CD4-positive, alpha-beta T cell (primary cell): ENCODE data around the gene DLG1. TPM values are rescaled to one million over a fixed set of nuclear protein-coding genes. Genes with fewer than 3 reads are reported as not detected.

Source experiments
- ATAC-seq: fragments of 200-7000 bp; cut with Tn5 transposase; one replicate; pipeline ENCODE4 v1.10.0; 2022; ENCODE audit warnings: mild to moderate bottlenecking; ENCODE audit not compliant: poor library complexity
- CTCF ChIA-PET: fragments of 350-600 bp; sonication (Branson Sonifier 250); formaldehyde crosslinking; loops from one replicate; lab custom pipeline; 2021; ENCODE audit warnings: antibody characterized with exemption, inconsistent platforms; lab: Charles Lee
- POLR2A ChIA-PET: fragments of 350-600 bp; sonication (Branson Sonifier 250); formaldehyde crosslinking; loops from one replicate; lab custom pipeline; 2021; ENCODE audit warnings: antibody characterized with exemption, inconsistent platforms; lab: Charles Lee
- DNase-seq, 14 experiments: peaks; one replicate each; pipeline ENCODE4 v3.0.0-alpha.2; 2013 to 2020; ENCODE audit warnings: mixed read lengths in 2 of 14
- H3K27ac ChIP-seq, 2 donors: one replicate each; pipeline versions ENCODE4 v1.5.1 to v1.7.0; 2013; ENCODE audit warnings: low read length in 2 of 2, low read depth in 1 of 2, mild to moderate bottlenecking in 1 of 2
- H3K27me3 ChIP-seq, 2 experiments: 1 replicate in 1 of 2; 2 replicates in 1 of 2; pipeline versions ENCODE4 v1.6.1 to v1.7.0; 2013; ENCODE audit warnings: low read length in 2 of 2, control low read depth in 1 of 2, mild to moderate bottlenecking in 1 of 2, moderate library complexity in 1 of 2; ENCODE audit not compliant: insufficient read depth in 2 of 2, control insufficient read depth in 1 of 2
- H3K36me3 ChIP-seq: one replicate; pipeline ENCODE4 v1.6.1; 2013; ENCODE audit warnings: low read length, control low read depth; ENCODE audit not compliant: insufficient read depth
- H3K4me1 ChIP-seq: one replicate; pipeline ENCODE4 v1.6.1; 2013; ENCODE audit warnings: low read length, control low read depth; ENCODE audit not compliant: insufficient read depth
- H3K4me3 ChIP-seq: one replicate; pipeline ENCODE4 v1.5.1; 2013; ENCODE audit warnings: mild to moderate bottlenecking, low read length, moderate library complexity
- H3K9me3 ChIP-seq, 2 experiments: 1 replicate in 1 of 2; 2 replicates in 1 of 2; pipeline versions ENCODE4 v1.6.1 to v1.7.0; 2013; ENCODE audit warnings: low read length in 2 of 2, mild to moderate bottlenecking in 2 of 2, control low read depth in 1 of 2, moderate library complexity in 1 of 2; ENCODE audit not compliant: control insufficient read depth in 1 of 2, insufficient read depth in 1 of 2
- H3K27ac Mint-ChIP-seq: one replicate; pipeline ENCODE4 v1.8.0; 2020; ENCODE audit warnings: mixed read lengths
- H3K27me3 Mint-ChIP-seq: one replicate; pipeline ENCODE4 v1.8.0; 2021; ENCODE audit warnings: mixed read lengths
- H3K36me3 Mint-ChIP-seq: one replicate; pipeline ENCODE4 v1.8.0; 2021; ENCODE audit warnings: low read depth, mixed read lengths
- H3K4me1 Mint-ChIP-seq: one replicate; pipeline ENCODE4 v1.8.0; 2021; ENCODE audit warnings: low read depth, mixed read lengths
- H3K4me3 Mint-ChIP-seq: one replicate; pipeline ENCODE4 v1.8.0; 2020; ENCODE audit warnings: mild to moderate bottlenecking, mixed read lengths
- H3K9me3 Mint-ChIP-seq: one replicate; pipeline ENCODE4 v1.8.0; 2020; ENCODE audit warnings: mixed read lengths
- CTCF ChIP-seq: fragments of 200-600 bp; IDR thresholded peaks from one replicate; pipeline ENCODE4 v1.8.0; 2022; ENCODE audit warnings: antibody characterized with exemption, mild to moderate bottlenecking
- intact Hi-C, 2 experiments: fragments of 100-400 bp; cut with DNase I in 1 of 2; cut with micrococcal nuclease in 1 of 2; formaldehyde crosslinking; loops; one replicate each; pipeline versions ENCODE4 v1.15.1 to v1.9.0; 2023 to 2025; cut with DNase I, micrococcal nuclease
- total RNA-seq, 174 experiments: library from RNA in 2 of 174; stranded (reverse) in 2 of 174; gene quantifications; one replicate each; pipeline ENCODE4 v1.2.3 and lab custom pipeline; 2021 to 2026

DLG1 gene
- total RNA-seq, 2 experiments from 2014 or later = 86.8 to 91.8 TPM

GRCh38 chr3:197305854-197306253 lies 7.4 kb upstream of the DLG1 start:
- no peak overlapping the region for H3K4me3 Mint-ChIP-seq
- H3K27ac ChIP-seq = no peak overlapping the region
- peaks cover 0 to 4% of the 10 kb centered on the region in 2 experiments for H3K27me3 ChIP-seq
- H3K27me3 Mint-ChIP-seq = peaks cover 17% of the 10 kb centered on the region
- no peaks in the 10 kb centered on the region for H3K4me1 ChIP-seq
- CTCF ChIA-PET = interaction anchor here (1.0 to 1.3 kb wide), 2 partner anchors 38 to 50 kb away, joined by 3 to 5 read pairs; no protein-coding TSS in a partner anchor
- H3K4me3 ChIP-seq = no peak overlapping the region
- no peak for TF ChIP-seq CTCF
- no peaks in the 10 kb centered on the region for H3K9me3 ChIP-seq
- intact Hi-C loops = no loop called here
- no peaks in the 10 kb centered on the region for H3K36me3 Mint-ChIP-seq
- H3K9me3 Mint-ChIP-seq = no peaks in the 10 kb centered on the region
- no peaks in the 10 kb centered on the region for H3K36me3 ChIP-seq
- ATAC-seq = peak; percentile 68
- POLR2A ChIA-PET = interaction anchor here (1.3 kb wide), 1 partner anchor 9 kb away, joined by 3 read pairs; no protein-coding TSS in a partner anchor
- H3K4me1 Mint-ChIP-seq = peaks cover 10% of the 10 kb centered on the region
- peak in 3 of 14 experiments; percentile 22 to 62 (median 23) for DNase-seq
- no peak overlapping the region for H3K27ac Mint-ChIP-seq

GRCh38 chr3:197303452-197303851 lies 5.0 kb upstream of the DLG1 start:
- Histone ChIP-seq H3K4me3 (no peak overlapping the region), H3K27ac (no peak overlapping the region), H3K4me1 (peaks cover 11% of the 10 kb centered on the region), H3K9me3 (no peaks in the 10 kb centered on the region), H3K36me3 (no peaks in the 10 kb centered on the region), H3K27me3 (peaks cover 4 to 7% of the 10 kb centered on the region in 2 experiments)
- intact Hi-C loops = no loop called here
- Mint-ChIP-seq H3K36me3 (no peaks in the 10 kb centered on the region), H3K27ac (no peak overlapping the region), H3K9me3 (no peaks in the 10 kb centered on the region), H3K27me3 (peaks cover 22% of the 10 kb centered on the region), H3K4me3 (no peak overlapping the region), H3K4me1 (peaks cover 10% of the 10 kb centered on the region)
- POLR2A ChIA-PET = no interaction called here
- no peak for TF ChIP-seq CTCF
- CTCF ChIA-PET = no interaction called here
- ATAC-seq (no peak), DNase-seq (no peak)

- Mint-ChIP-seq H3K36me3 (no peaks in the 10 kb centered on the region), H3K27ac (no peak overlapping the region), H3K27me3 (peaks cover 22% of the 10 kb centered on the region), H3K4me1 (peaks cover 10% of the 10 kb centered on the region), H3K9me3 (no peaks in the 10 kb centered on the region), H3K4me3 (no peak overlapping the region)
- no peaks in the 10 kb centered on the region for H3K9me3 ChIP-seq
- H3K27me3 ChIP-seq = peaks cover 4 to 7% of the 10 kb centered on the region in 2 experiments
- H3K4me3 ChIP-seq = no peak overlapping the region
- peak in 1 of 14 experiments; percentile 43 for DNase-seq
- no peak for ATAC-seq
- H3K27ac ChIP-seq = no peak overlapping the region
- ChIA-PET CTCF (no interaction called here), POLR2A (no interaction called here)
- no peak for TF ChIP-seq CTCF
- intact Hi-C loops = no loop called here
- peaks cover 11% of the 10 kb centered on the region for H3K4me1 ChIP-seq
- no peaks in the 10 kb centered on the region for H3K36me3 ChIP-seq
Observed at GRCh38 chr3:197302696-197303341, 4.4 kb upstream of the DLG1 start.
